Cardiac muscle cell (in vitro differentiated cells and primary cell): ENCODE measurements around the gene YBEY. TPM values are rescaled to one million over a fixed set of nuclear protein-coding genes. Genes with fewer than 3 reads are reported as not detected.
A peak's percentile ranks its signal among the peaks of the same experiment; 100 is the strongest.

Experiments used
- DNase-seq, 2 donors: peaks; one replicate each; pipeline versions ENCODE4 v3.0.0 to v3.0.0-alpha.2; 2010 to 2017; ENCODE audit warnings: low read depth in 1 of 2, low spot score in 1 of 2
- H3K27ac ChIP-seq: fragments of 200-600 bp; sonication (generic); 2 replicates; pipeline ENCODE4 v1.5.1; 2016
- H3K27me3 ChIP-seq: fragments of 200-600 bp; sonication (generic); 2 replicates; pipeline ENCODE4 v1.6.0; 2016; ENCODE audit warnings: control low read depth
- H3K36me3 ChIP-seq: fragments of 200-600 bp; sonication (generic); 2 replicates; pipeline ENCODE4 v1.5.1; 2016; ENCODE audit warnings: control low read depth
- H3K4me1 ChIP-seq: fragments of 200-600 bp; sonication (generic); 2 replicates; pipeline ENCODE4 v1.8.1; 2017; ENCODE audit warnings: low read depth, mild to moderate bottlenecking, mixed run types
- H3K4me3 ChIP-seq: fragments of 200-600 bp; sonication (generic); 2 replicates; pipeline ENCODE4 v1.5.1; 2016; ENCODE audit warnings: mild to moderate bottlenecking
- H3K9me3 ChIP-seq: fragments of 200-600 bp; sonication (generic); 2 replicates; pipeline ENCODE4 v1.5.1; 2017; ENCODE audit warnings: low read depth, mild to moderate bottlenecking, control low read depth
- CTCF ChIP-seq: IDR thresholded peaks from 2 replicates; pipeline ENCODE4 v1.5.1; 2012; ENCODE audit warnings: low read depth, mild to moderate bottlenecking, low read length
- polyA plus RNA-seq: library from polyadenylated mRNA; unstranded; fragments of >200 nt; fragmentation: Nextera tagmentation; extraction: Ambion mirVana; gene quantifications from 2 replicates; pipeline ENCODE4 v1.2.1, GENCODE V29; 2016
- total RNA-seq: library from RNA; depleted of rRNA; stranded (reverse); fragments of >200 nt; gene quantifications from 2 replicates; pipeline ENCODE4 v1.2.3, GENCODE V29; 2016

Gene YBEY
- total and polyA plus RNA-seq, 2 experiments from 2014 or later, result 17.9 to 25.5 TPM

- no peaks in the 10 kb centered on the region for H3K4me1 ChIP-seq
- TF ChIP-seq CTCF, result no peak
- H3K27me3 ChIP-seq, result no peaks in the 10 kb centered on the region
- no peak overlapping the region for H3K4me3 ChIP-seq
- no peaks in the 10 kb centered on the region for H3K9me3 ChIP-seq
- no peak overlapping the region for H3K27ac ChIP-seq
- peaks cover 77% of the 10 kb centered on the region for H3K36me3 ChIP-seq
- DNase-seq, result no peak
These were observed 11.2 kb upstream of the YBEY start for GRCh38 chr21:46274797-46275390.

GRCh38 chr21:46284077-46284644, 2.0 kb upstream of the YBEY start:
- Histone ChIP-seq H3K27ac (no peak overlapping the region), H3K4me1 (peaks cover 19% of the 10 kb centered on the region), H3K9me3 (no peaks in the 10 kb centered on the region), H3K27me3 (no peaks in the 10 kb centered on the region), H3K36me3 (peaks cover 21% of the 10 kb centered on the region), H3K4me3 (no peak overlapping the region)
- TF ChIP-seq CTCF, result no peak
- DNase-seq, result no peak

GRCh38 chr21:46284733-46285132, 1.4 kb upstream of the YBEY start:
- H3K4me3 ChIP-seq, result peak overlapping the region; percentile 79
- no peaks in the 10 kb centered on the region for H3K27me3 ChIP-seq
- no peaks in the 10 kb centered on the region for H3K9me3 ChIP-seq
- H3K36me3 ChIP-seq, result peaks cover 18% of the 10 kb centered on the region
- no peak for DNase-seq
- peak overlapping the region; percentile 97 for H3K27ac ChIP-seq
- TF ChIP-seq CTCF, result no peak
- H3K4me1 ChIP-seq, result peaks cover 19% of the 10 kb centered on the region

DNA sequence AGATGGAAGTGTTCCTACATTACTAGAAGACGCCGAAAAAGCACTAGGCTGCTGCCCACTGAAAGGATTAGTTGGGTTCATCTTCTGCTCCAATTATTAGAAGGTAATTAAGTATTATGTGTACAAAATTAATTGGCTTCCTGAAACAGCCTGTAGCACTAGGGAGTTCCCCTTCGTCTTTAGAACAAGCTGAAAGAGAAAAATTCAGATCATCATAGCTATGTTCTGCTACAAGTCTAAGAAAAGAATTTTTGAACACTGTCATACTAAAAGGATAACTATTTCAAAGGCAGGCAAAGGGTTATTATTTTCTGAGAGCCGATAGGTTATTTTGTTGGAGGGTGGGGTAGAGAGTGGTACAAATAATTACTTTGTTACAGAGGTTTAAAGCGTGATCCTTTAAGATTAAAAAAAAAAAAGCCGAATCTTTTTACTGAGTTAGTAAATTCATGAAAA, 908 bp upstream of the YBEY start, which contains the start of gene MCM3AP:
Gene MCM3AP, minus strand, starts transcription at position 406 of the 456 bp plus-strand sequence. Its CDS starts 325 bp downstream, at position 81.
- no peak for DNase-seq
- TF ChIP-seq CTCF, result no peak
- peak within 1 kb of the TSS; percentile 79 for H3K4me3 ChIP-seq
- no peaks in the 10 kb centered on the region for H3K27me3 ChIP-seq
- H3K9me3 ChIP-seq, result no peaks in the 10 kb centered on the region
- H3K4me1 ChIP-seq, result peaks cover 19% of the 10 kb centered on the region
- H3K27ac ChIP-seq, result peak within 1 kb of the TSS; percentile 97
- peaks cover 13% of the 10 kb centered on the region for H3K36me3 ChIP-seq

DNA sequence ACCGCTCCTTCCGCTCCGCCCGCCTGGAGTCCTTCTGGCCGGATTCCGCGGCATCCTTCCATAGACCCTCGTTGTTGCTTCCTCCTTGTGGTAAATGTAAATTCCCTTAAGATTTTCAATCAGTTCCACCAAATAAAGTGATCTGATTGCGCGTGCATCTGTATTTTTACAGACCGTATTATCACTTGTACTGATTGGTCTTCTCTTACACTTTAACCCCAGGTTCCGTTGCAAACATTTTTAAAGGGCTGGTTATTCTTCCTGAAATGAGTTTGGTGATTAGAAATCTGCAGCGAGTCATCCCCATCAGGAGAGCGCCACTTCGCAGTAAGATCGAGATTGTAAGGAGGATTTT, 483 bp downstream of the YBEY start:
- Histone ChIP-seq H3K27ac (peak overlapping the region; percentile 97), H3K9me3 (no peaks in the 10 kb centered on the region), H3K36me3 (peaks cover 4% of the 10 kb centered on the region), H3K4me1 (peaks cover 19% of the 10 kb centered on the region), H3K4me3 (peak overlapping the region; percentile 79), H3K27me3 (no peaks in the 10 kb centered on the region)
- TF ChIP-seq CTCF, result no peak
- no peak for DNase-seq
